ENCODE data around the gene SCUBE1.

GRCh38 chr22:43163241-43163795 is 179.9 kb downstream of the SCUBE1 start:
- TF ChIP-seq OSR1 (CRISPR knock-in tag; IDR thresholded peaks at IDR 0.05): no peak
- TF ChIP-seq ESRRG (CRISPR knock-in tag; IDR thresholded peaks at IDR 0.05): no peak

Measured in SK-N-SH treated with all-trans-retinoic acid at 6 μM for 48 hours (cell line).